ENCODE results near the gene NOL3. TPM values are rescaled to one million over a fixed set of nuclear protein-coding genes. Genes with fewer than 3 reads are reported as not detected.

NOL3 gene
- total and polyA plus RNA-seq, 2 of the 13 experiments (the other 11 are each of a cell fraction or from before 2014, with no cell fraction given), result 5.7 to 20.5 TPM

GRCh38 chr16:67191995-67192681 lies 21.8 kb downstream of the NOL3 start, which contains the start of gene E2F4 (continued):
- TF ChIP-seq IKZF5 (CRISPR knock-in tag; IDR thresholded peaks at IDR 0.05), result peak; percentile 76
- TF ChIP-seq MLLT10 (CRISPR knock-in tag; IDR thresholded peaks at IDR 0.05), result no peak
- TF ChIP-seq FOXM1 (CRISPR knock-in tag; IDR thresholded peaks at IDR 0.05), result no peak
- peak; percentile 66 for TF ChIP-seq SRF (IDR thresholded peaks at IDR 0.05; ENCODE audit: low read depth, low read length)
- no peak for TF ChIP-seq PHF21A (CRISPR knock-in tag; IDR thresholded peaks at IDR 0.05)
- TF ChIP-seq ZNF792 (CRISPR knock-in tag; IDR thresholded peaks at IDR 0.05), result peak; percentile 44; the same call in 1 of the 2 replicates
- 0 out of 2 replicates have a peak, but pooled peaks have one; percentile 29 for TF ChIP-seq ZNF414 (CRISPR knock-in tag; IDR thresholded peaks at IDR 0.05)
- TF ChIP-seq ZNF800 (CRISPR knock-in tag; IDR thresholded peaks at IDR 0.05), result peak; percentile 83
- no peak; the same call in 1 of the 2 replicates for TF ChIP-seq ZNF44 (CRISPR knock-in tag; IDR thresholded peaks at IDR 0.05)
- peak; percentile 80 for TF ChIP-seq SKI (IDR thresholded peaks at IDR 0.05; ENCODE audit: partially characterized antibody)
- TF ChIP-seq AHDC1 (CRISPR knock-in tag; IDR thresholded peaks at IDR 0.05; ENCODE audit: borderline replicate concordance), result no peak
- TF ChIP-seq ZNF772 (CRISPR knock-in tag; IDR thresholded peaks at IDR 0.05), result peak; percentile 72; the same call in 1 of the 2 replicates
- TF ChIP-seq MAX (IDR thresholded peaks at IDR 0.05), result peak; percentile 63; the same call in 1 of the 2 replicates
- TF ChIP-seq IRF9 (CRISPR knock-in tag; IDR thresholded peaks at IDR 0.05; ENCODE audit: borderline replicate concordance), result peak; percentile 88
- peak; percentile 33; the same call in 1 of the 2 replicates for TF ChIP-seq ZBTB10 (CRISPR knock-in tag; IDR thresholded peaks at IDR 0.05; ENCODE audit: borderline replicate concordance)
